ENCODE data around the gene LEAP2.
A peak's percentile ranks its signal among the peaks of the same experiment; 100 is the strongest.

Gene LEAP2, protein sequence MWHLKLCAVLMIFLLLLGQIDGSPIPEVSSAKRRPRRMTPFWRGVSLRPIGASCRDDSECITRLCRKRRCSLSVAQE

GRCh38 chr5:132873119-132873929 lies at the start of gene LEAP2:
LEAP2 (plus strand) TSS chr5:132873668; CDS start chr5:132873695, 27 bp downstream.
- no peak for DNase-seq

- no peak for DNase-seq
Measured at GRCh38 chr5:132824426-132824825, 49.0 kb upstream of the LEAP2 start.

DNA sequence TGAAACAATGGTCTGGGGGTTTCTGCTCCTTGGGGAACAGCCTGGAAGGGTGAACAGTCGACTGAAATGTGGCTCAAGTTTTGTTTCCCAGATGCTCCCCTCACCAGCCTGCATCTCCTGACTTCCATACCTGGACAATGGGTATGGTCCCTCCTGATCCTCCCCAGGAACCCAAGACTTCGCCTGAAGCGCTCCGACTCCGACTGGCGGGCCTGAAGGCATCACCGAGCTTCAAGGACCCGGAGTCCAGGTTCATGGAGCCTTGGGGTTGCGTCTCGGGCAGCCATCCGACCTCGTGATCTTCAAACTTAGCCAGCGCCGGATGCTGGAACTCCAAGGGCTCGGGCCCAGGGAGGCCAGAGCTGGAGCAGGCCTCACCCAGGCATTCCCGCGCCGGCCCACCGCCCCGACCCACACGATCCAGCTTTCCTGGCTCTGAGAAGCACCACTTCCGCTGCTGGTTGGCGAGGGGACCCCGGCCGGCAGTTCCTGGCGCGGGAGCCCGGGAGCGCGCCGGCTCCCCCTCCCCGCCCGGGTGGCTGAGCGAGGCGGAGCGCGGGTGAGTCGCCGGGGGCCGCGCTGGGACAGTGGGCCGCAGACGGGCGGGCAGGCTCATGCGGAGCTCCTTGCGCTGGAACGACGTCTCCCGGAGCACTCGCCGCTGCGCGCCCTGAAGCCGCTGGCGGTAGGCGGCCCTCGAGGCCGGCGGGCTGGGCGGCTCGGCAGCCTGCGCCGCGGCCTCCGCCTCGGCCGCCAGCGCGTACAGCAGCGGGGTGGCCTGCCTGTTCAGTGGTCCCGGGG lies 48.2 kb upstream of the LEAP2 start:
- DNase-seq, result no peak

DNA sequence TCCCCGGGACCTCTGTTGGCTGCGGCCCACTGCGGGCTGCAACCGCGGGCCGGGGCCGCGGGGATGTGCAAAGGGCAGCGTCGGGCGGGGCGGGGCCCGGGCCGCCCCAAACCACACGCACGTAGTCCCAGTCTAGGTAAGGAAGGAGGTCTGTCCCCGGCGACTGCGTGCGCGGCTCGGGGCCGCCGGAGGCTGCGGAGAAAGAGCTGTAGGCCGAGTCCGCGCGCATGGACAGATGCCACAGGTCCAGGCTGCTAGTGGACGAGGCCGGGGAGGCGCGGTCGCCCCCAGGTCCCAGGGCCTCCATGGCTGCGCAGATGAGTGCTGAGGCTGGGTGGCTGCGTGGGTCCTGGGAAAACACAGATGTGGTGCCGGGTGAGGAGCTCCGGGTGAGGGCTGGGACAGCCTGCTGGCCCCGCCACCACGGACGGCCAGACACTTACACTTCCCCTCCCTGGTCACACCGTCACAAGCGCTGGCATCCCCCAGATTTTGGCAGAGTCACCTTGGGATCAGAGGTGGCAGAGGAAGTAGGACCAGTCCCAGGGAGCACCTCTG lies 47.6 kb upstream of the LEAP2 start:
- DNase-seq, result no peak

GRCh38 chr5:132826424-132827082 lies 46.9 kb upstream of the LEAP2 start:
- DNase-seq, result no peak

DNA sequence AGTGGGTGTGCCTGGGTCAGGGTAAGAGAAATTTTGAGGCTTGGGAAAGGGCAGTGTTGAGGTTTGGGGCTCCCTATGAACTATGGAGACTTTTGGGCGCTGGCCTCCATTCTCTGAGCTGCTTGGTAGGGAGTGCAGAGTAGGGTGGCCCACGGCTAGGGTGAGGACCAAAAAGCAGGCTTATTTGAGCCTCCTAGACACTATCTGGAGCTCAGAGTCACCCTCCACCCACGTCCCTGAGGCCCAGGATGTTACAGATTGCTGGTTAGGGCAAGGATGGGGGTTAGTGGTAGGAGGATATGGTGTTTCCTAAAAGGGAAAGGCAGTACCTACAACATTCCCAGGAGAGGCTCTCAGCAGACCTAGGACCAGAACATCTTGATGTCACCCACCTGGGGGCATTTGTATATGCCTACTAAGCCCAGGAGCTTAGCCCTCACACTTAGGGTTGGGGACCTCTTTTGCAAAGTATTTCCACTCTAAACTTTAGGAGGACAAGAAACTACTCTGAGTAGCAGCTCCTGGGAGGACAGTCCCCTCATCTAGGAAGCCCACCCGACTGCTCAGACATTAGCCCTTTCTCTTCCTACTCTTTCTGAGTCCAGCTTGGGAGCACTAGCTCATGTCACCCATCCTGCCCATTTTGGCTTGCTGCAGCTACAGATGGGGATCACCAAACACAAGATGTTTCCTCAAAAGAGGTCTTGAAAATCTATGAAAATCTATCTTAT lies 45.4 kb upstream of the LEAP2 start:
- no peak for DNase-seq

DNA sequence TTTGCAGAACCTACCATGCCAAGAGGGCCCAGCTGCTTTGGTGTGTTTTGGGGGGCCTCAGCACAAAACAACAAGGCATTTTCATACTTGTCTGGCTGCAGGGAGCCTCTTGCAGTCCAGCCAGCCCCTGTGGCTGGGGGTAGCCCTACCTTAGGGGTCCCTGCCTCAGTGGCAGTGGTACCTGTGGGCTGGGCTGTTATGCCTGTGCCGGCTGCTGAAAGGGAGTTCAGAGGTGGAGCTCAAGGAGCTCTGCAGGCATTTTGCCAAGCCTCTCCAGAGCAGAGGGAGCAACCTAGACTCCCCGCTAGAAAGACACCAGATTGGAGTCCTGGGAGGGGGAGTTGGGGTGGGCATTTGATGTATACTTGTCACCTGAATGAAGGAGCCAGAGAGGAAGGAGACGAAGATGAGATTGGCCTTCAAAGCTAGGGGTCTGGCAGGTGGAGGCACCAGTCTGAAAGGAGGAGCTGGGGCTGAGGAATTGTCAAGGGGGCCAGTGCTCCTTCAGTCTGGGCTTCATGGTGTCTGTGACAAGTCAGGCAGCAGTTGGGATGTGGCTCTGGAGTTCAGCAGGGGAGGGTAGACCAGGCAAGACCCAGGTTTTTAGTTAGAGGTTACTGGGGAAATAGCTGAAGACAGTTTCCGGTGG lies 44.5 kb upstream of the LEAP2 start:
- DNase-seq, result no peak

DNA sequence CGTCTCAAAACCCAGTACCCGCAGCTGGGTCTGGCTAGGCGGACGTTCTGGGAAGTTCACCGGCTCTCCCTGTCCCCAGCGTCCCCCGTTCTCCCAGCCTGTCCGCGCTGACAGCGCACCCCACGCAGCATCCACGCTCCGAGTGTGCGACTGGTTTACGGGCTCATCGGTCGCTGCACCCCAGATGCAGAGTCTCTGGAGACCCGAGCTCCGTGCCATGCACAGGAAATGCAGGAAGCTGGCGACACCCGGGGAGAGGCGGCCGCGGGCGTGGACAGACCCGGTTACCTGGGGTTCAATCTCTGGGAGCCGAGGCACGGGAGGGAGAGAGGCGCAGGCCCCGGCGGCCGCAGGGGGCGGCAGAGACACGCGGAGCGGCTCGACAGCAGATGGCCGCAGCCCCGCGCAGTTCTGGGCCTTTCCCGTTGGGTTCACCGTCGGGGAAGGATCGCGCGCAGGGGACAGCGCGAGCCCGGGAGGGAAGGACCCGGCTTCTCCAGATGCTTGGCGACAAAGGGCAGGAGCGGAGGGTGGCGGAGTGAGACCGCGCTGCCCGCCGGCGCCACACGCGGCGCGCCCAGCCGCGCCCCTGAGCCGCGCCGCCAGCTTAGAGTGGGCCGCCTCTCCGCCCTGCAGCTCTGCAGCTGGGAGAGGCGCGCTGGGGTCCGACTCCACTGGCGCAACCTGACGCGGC lies 43.6 kb upstream of the LEAP2 start:
- DNase-seq, result peak; percentile 62

GRCh38 chr5:132830436-132831094 lies 42.9 kb upstream of the LEAP2 start, which contains the start of gene SHROOM1:
SHROOM1 (minus strand) TSS chr5:132830647; CDS start chr5:132826140, 4,507 bp downstream.
- no peak for DNase-seq

- DNase-seq, result no peak
Measured at GRCh38 chr5:132831095-132831860, 42.2 kb upstream of the LEAP2 start.

DNA sequence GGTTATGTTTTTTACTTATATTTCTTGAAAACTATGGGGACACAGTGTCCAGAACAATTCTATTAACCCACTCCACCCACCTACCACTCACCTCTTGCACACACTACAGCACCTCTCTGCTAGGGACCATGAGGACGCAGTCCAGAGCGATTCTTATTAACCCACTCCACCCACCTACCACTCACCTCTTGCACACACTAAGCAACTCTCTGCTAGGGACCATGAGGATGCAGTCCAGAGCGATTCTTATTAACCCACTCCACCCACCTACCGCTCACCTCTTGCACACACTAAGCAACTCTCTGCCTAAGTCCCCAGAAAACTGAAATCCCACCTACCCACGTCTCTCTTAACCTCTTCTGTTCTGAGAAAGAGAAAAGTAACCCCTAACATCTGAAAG lies 40.9 kb upstream of the LEAP2 start:
- no peak for DNase-seq

DNA sequence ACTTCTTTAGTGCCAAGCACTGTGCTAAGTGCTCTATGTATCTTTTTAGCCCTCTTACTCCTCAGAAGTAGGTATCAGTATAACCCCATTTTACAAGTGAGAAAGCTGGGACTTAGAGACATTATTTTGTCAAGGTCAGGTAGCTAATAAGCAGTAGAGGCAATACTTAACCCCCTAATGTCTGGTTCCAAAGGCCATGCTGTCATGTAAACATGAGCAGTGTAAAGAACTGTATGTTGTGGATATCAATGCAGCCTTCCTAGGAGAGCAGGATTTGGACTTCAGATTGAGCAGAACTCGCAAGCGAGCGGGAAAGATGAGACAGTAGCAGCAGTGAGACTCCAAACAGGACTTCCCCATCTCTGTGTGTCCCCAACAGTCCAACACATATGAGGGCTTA lies 39.4 kb upstream of the LEAP2 start:
- no peak for DNase-seq

GRCh38 chr5:132836852-132837251 lies 36.6 kb upstream of the LEAP2 start:
- no peak for DNase-seq

GRCh38 chr5:132837868-132838267 lies 35.6 kb upstream of the LEAP2 start:
- DNase-seq, result no peak

DNA sequence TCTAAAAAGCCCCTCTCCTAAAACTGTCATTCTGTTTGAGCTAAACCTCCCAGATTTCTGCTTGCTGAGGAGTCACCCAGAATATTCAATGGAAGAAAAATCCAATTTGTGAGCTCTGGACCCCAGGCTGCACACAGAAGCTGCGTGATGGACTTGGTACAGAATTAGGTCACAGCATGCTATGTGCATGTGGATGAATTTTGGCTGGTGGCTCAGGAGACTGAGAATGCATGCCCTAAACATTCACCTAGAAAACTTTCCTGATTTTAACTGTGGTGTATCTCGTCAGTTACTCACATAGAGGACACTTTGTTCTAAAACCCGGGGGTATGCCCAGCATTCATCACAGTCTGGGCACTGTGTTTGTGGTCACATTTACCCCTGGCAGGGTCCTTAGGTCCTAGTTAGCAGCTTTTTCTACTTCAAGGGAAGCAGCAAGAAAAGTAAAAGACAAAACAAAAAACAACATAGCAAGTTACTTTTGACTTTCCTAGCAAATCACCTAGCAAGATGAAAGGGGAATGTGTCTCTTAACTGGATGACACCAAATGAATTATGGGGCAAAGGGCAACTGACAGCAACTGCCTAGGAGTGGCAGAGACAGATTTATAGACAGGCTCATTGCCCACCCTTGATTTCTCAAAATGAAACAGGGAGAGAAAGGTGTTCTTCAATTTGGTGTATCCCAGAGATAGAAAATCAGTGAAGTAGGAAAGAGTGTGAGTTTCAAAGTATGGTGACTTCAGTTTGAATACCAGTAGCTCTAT lies 34.8 kb upstream of the LEAP2 start:
- DNase-seq, result no peak

DNA sequence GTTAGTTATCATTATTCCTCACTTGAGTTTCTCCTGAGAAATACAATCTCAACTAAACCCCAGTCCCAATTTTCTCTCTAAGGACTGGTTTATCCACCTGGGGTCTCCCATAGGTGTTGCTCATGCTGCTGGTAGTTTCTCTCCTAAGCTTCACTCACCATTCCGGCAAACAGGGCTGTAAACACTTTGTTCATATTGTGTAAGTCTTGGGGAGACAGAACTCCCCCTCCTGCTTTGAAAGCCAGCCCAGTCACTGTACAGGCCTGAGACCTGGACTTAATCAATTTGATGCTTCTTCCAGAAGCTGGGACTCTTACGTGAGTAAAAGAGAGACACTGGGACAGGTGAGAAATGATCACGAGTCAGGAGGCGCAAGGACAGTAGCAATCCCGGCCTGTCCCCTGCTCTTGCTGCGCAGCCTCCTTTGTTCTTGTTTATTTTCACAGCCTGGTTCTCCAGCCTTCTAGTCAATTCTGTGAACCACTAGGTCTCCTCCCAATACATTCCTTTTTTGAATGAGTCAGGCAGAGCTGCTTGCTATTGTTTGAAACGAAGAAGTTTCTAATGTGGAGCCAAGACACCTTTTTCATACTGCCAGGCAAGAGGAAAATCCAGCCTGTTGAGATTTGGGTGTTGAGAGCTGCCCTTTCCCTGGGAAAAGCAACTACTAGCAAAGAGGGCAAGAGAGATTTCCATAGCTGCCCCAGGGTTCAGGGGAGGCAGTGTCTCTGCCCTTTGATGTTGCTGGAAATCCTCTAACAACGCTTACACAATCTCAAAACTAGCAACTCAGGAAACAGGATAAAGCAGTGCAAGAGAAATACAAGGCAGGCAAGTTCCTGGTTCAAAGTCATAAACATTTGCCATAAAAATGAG lies 33.8 kb upstream of the LEAP2 start:
- DNase-seq, result no peak

- no peak for DNase-seq
Measured at GRCh38 chr5:132840313-132840712, 33.2 kb upstream of the LEAP2 start.

GRCh38 chr5:132840896-132841295 lies 32.6 kb upstream of the LEAP2 start:
- no peak for DNase-seq

All from GDM1 (cell line).